Psoas muscle (tissue), 8 donors: ENCODE measurements around the gene TUBB1. TPM values are rescaled to one million over a fixed set of nuclear protein-coding genes. Genes with fewer than 3 reads are reported as not detected.
"Not testable (repeated sequence)": the region's sequence is repeated elsewhere in the genome, so short reads cannot be mapped to it uniquely, and the experiment has no call there.

ENCODE experiments used
- ATAC-seq, 4 donors: fragments of 200-7000 bp; cut with Tn5 transposase; one replicate each; pipeline ENCODE4 v1.9.1; 2020; ENCODE audit warnings: moderate library complexity in 3 of 4, mild to moderate bottlenecking in 2 of 4
- DNase-seq, 2 donors: peaks; one replicate each; pipeline ENCODE4 v3.0.0-alpha.2; 2020
- H3K27ac ChIP-seq: fragments of 200-600 bp; one replicate; pipeline ENCODE4 v1.8.0; 2022
- H3K27me3 ChIP-seq, 3 donors: fragments of 200-600 bp in 1 of 3; one replicate each; pipeline versions ENCODE4 v1.6.1 to v1.8.0; 2013 to 2022; ENCODE audit warnings: low read length in 2 of 3, mild to moderate bottlenecking in 2 of 3, moderate library complexity in 1 of 3; ENCODE audit not compliant: insufficient read depth in 3 of 3
- H3K36me3 ChIP-seq, 2 donors: fragments of 200-600 bp in 1 of 2; one replicate each; pipeline versions ENCODE4 v1.6.1 to v1.8.0; 2013 to 2022; ENCODE audit warnings: low read depth in 1 of 2, mild to moderate bottlenecking in 1 of 2, moderate library complexity in 1 of 2; ENCODE audit not compliant: insufficient read depth in 1 of 2
- H3K4me1 ChIP-seq: fragments of 200-600 bp; one replicate; pipeline ENCODE4 v1.8.0; 2022
- H3K4me3 ChIP-seq: fragments of 200-600 bp; one replicate; pipeline ENCODE4 v1.8.0; 2022; ENCODE audit warnings: mild to moderate bottlenecking
- H3K9me3 ChIP-seq: fragments of 200-600 bp; one replicate; pipeline ENCODE4 v1.8.0; 2022
- CTCF ChIP-seq: fragments of 200-600 bp; IDR thresholded peaks from one replicate; pipeline ENCODE4 v1.8.0; 2022; ENCODE audit warnings: antibody characterized with exemption
- WGBS, 3 donors: extraction: QIAGEN DNeasy Blood & Tissue Kit; methylation state at CpG; one replicate each; pipeline versions ENCODE4 v1.1.6 to v1.1.7; 2013; 5-methylcytosine and 5-hydroxymethylcytosine counted together
- intact Hi-C, 2 donors: fragments of 100-400 bp; cut with DNase I; formaldehyde crosslinking; loops; one replicate each; pipeline versions ENCODE4 v1.11.0 to v1.14.2; 2022
- polyA plus RNA-seq, 3 donors: library from polyadenylated mRNA; stranded (reverse); fragments of 200-250 nt; gene quantifications; one replicate each; pipeline ENCODE4 v1.2.3, GENCODE V29; 2013
- total RNA-seq, 4 donors: library from RNA; stranded (reverse); fragmentation: NEBNext Ultra II Directional in 2 of 4; extraction: Animal tissue kit (Norgen Biotek cat#: 25700) in 2 of 4; gene quantifications; one replicate each; pipeline versions ENCODE4 v1.2.1 to v1.2.4, GENCODE V29; 2021 to 2023
- donor health status: healthy with polysubstance abuse.
- donor health status: DM: no; HTN: no; CAD: no; lungs with moderate emphysema.
- donor health status: Bipolar disorder and iron deficiency.
- donor health status: healthy.
- donor health status: DM: yes; HTN: yes; CAD: no.
- donor health status: DM: no; HTN: no; CAD: no.
- donor health status: DM: no; HTN: no; CAD: no.
- donor health status: DM: yes; HTN: yes; CAD: no.

TUBB1 gene
- total and polyA plus RNA-seq, 7 donors, result 0.03 to 0.32 (median 0.12) TPM; not detected in 1

DNA sequence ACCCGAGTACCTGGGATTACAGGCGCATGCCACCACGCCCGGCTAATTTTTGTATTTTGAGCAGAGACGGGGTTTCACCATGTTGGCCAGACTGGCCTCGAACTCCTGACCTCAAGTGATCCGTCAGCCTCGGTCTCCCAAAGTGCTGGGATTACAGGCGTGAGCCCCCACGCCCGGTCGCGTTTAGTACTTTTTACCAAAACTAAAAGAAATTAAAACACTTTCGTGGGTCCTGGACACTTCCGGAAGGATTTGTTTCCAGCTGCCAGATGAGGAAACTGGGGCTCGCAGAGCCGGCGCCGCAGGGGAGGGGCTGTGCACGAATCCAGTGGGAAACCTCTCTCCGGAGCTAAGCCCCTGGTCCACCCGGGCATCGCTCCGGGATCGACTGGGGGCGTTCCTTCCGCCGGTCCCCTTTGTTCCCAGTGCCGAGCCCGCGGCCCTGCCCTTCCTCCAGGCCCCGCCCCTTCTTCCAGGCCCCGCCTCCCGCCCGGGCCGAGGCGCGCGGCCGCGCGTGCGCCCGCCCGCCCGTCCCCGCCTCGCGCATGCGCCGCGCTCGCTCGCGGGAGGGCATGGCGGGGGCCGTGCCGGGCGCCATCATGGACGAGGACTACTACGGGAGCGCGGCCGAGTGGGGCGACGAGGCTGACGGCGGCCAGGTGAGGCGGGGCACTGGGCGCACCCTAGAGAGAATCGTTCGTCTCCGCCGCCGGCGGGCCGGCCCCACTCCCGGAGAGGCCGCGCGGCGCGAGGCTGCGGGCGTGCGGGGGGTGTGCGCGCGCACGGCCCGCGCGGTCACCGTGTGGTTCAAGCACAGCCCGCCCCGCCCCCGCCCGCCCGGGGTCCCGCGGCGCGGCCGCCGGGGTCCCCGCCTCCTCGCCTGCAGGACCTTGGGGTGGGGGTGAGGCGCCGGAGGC is 38.3 kb upstream of the TUBB1 start, which contains the start of gene NELFCD:
TSS of gene NELFCD (plus strand) at position 546 of the 917 bp plus-strand sequence. CDS start at position 600, 54 bp downstream.
- Histone ChIP-seq H3K9me3 (peaks cover under 1% of the 10 kb centered on the region), H3K27ac (peak within 1 kb of the TSS; percentile 93), H3K4me1 (peaks cover 35% of the 10 kb centered on the region), H3K4me3 (peak within 1 kb of the TSS; percentile 70), H3K27me3 (no peaks in the 10 kb centered on the region), H3K36me3 (peaks cover 0 to 3% of the 10 kb centered on the region in 2 donors)
- WGBS, 3 donors, result 5 to 11% (median 10%) methylated on average over 45 to 109 of the region's 109 CpGs
- no peak for TF ChIP-seq CTCF
- intact Hi-C loops, result loop anchor here (5.0 kb wide), 4 partner anchors 51 to 89 kb away; partner anchors contain the start of gene ATP5F1E (in 1 of the 2)
- peak; percentile 87 to 94 for DNase-seq
- peak; percentile 92 to 96 (median 94) for ATAC-seq

DNA sequence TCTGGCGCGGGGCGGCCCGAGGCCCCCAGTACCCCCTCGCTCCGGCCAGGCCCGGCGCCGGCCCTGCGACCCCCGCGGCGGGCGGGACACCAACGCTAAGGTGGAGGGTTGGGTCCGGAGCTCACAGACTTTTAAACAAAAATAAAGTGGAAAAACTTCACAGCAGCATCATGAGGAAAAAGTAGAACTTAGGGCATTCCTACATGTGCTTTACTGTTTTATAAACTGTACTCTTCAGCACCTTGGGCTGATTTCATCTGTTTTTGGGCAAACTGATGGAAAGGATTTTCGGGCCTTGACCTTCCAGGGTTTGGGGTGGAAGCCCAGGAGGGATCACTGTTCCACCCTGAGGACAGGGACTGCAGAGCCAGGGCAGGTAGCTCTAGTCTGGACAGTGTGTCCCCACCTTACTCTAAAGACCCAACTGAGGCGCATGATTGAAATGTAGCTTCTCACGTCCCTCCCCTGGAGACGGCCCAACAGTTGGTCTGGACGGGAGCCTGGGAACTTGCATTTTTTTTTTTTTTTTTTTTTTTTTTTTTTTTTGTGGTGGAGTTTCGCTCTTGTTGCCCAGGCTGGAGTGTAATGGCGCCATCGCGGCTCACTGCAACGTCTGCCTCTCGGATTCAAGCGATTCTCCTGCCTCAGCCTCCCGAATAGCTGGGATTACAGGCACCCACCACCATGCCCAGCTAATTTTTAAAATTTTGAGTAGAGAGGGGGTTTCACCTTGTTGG is 37.4 kb upstream of the TUBB1 start:
- H3K27me3 ChIP-seq, result no peaks in the 10 kb centered on the region
- no peaks in the 10 kb centered on the region for H3K9me3 ChIP-seq
- H3K27ac ChIP-seq, result peak overlapping the region; percentile 93
- WGBS, 3 donors, result 13 to 23% (median 15%) methylated on average over 23 to 29 of the region's 29 CpGs
- DNase-seq, result no peak
- H3K4me1 ChIP-seq, result peaks cover 35% of the 10 kb centered on the region
- intact Hi-C loops, result loop anchor here (5.0 kb wide), 4 partner anchors 51 to 89 kb away; partner anchors contain the start of gene ATP5F1E (in 1 of the 2)
- TF ChIP-seq CTCF, result no peak
- peaks cover 0 to 11% of the 10 kb centered on the region in 2 donors for H3K36me3 ChIP-seq
- peak overlapping the region; percentile 70 for H3K4me3 ChIP-seq
- ATAC-seq, result peak in 1 of 4 donors; percentile 23

GRCh38 chr20:58982406-58983114 is 36.7 kb upstream of the TUBB1 start:
- no peak for TF ChIP-seq CTCF
- DNase-seq (no peak), ATAC-seq (no peak)
- Histone ChIP-seq H3K27ac (peak overlapping the region; percentile 93), H3K36me3 (peaks cover 3 to 19% of the 10 kb centered on the region in 2 donors), H3K4me3 (peak overlapping the region; percentile 70), H3K4me1 (peaks cover 35% of the 10 kb centered on the region), H3K9me3 (no peaks in the 10 kb centered on the region), H3K27me3 (no peaks in the 10 kb centered on the region)
- 82 to 88% (median 87%) methylated on average over 12 of the region's 12 CpGs for WGBS, 3 donors
- intact Hi-C loops, result loop anchor here (5.0 kb wide), 4 partner anchors 50 to 90 kb away; partner anchors contain the start of gene ATP5F1E (in 1 of the 2)

DNA sequence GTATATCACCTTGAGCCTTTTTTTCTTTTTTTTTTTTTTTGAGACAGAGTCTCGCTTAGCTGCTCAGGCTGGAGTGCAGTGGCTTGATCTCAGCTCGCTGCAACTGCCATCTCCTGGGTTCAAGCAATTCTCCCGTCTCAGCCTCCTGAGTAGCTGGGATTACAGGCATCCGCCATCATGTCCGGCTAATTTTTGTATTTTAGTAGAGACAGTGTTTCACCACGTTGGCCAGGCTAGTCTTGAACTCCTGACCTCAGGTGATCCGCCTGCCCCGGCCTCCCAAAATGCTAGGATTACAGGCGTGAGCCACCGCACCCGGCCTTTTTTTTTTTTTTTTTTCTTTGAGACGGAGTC is 36.1 kb upstream of the TUBB1 start:
- Histone ChIP-seq H3K36me3 (peaks cover 3 to 24% of the 10 kb centered on the region in 2 donors), H3K4me1 (peaks cover 35% of the 10 kb centered on the region), H3K27ac (peak overlapping the region; percentile 93), H3K4me3 (peak overlapping the region; percentile 70)
- not testable (repeated sequence) for DNase-seq, H3K27me3 ChIP-seq, ATAC-seq, H3K9me3 ChIP-seq
- intact Hi-C loops, result loop anchor here (5.0 kb wide), 4 partner anchors 49 to 91 kb away; partner anchors contain the start of gene ATP5F1E (in 1 of the 2)
- WGBS, 3 donors, result 89 to 91% (median 90%) methylated on average over 8 to 12 of the region's 12 CpGs
